WERI-Rb-1 (cell line): ENCODE measurements around the gene ACVR2B.
"Not testable (repeated sequence)": the region's sequence is repeated elsewhere in the genome, so short reads cannot be mapped to it uniquely, and the experiment has no call there.

Source experiments
- DNase-seq: peaks from one replicate; pipeline ENCODE4 v3.0.0-alpha.2; 2020
- H3K27ac ChIP-seq: fragments of 250-450 bp; sonication (Bioruptor Pico); 2 replicates; pipeline ENCODE4 v1.5.1; 2020; ENCODE audit warnings: mild to moderate bottlenecking, moderate library complexity
- H3K27me3 ChIP-seq: fragments of 250-450 bp; sonication (Bioruptor Pico); 2 replicates; pipeline ENCODE4 v1.5.1; 2021; ENCODE audit warnings: mild to moderate bottlenecking, low read depth, moderate library complexity; ENCODE audit not compliant: insufficient read depth, severe bottlenecking
- H3K36me3 ChIP-seq: fragments of 250-450 bp; sonication (Bioruptor Pico); 2 replicates; pipeline ENCODE4 v1.5.1; 2020; ENCODE audit warnings: mild to moderate bottlenecking, moderate library complexity
- H3K4me3 ChIP-seq: 2 replicates; pipeline ENCODE4 v1.5.1; 2011; ENCODE audit warnings: low read depth, mild to moderate bottlenecking, control low read depth, low read length
- H3K9me3 ChIP-seq: fragments of 250-450 bp; sonication (Bioruptor Pico); 2 replicates; pipeline ENCODE4 v1.5.1; 2021; ENCODE audit warnings: mild to moderate bottlenecking, moderate library complexity; ENCODE audit not compliant: severe bottlenecking
- CTCF ChIP-seq: IDR thresholded peaks from 2 replicates; pipeline ENCODE4 v1.5.1; 2011; ENCODE audit warnings: low read depth, mild to moderate bottlenecking, control low read depth, inconsistent platforms, low read length

ACVR2B gene

GRCh38 chr3:38453075-38453912 lies at the start of gene ACVR2B:
ACVR2B (plus strand) TSS chr3:38453890; CDS start chr3:38454323, 433 bp downstream.
- H3K36me3 ChIP-seq, result peaks cover 4% of the 10 kb centered on the region; the same call in 1 of the 2 replicates
- peak within 1 kb of the TSS; percentile 87 for H3K4me3 ChIP-seq
- H3K27me3 ChIP-seq, result no peaks in the 10 kb centered on the region
- peak; percentile 90 for DNase-seq
- TF ChIP-seq CTCF, result no peak
- no peaks in the 10 kb centered on the region for H3K9me3 ChIP-seq
- peak within 1 kb of the TSS; percentile 97 for H3K27ac ChIP-seq

GRCh38 chr3:38404286-38404685 lies 49.4 kb upstream of the ACVR2B start:
- TF ChIP-seq CTCF, result no peak
- Histone ChIP-seq H3K27me3 (no peaks in the 10 kb centered on the region), H3K27ac (no peak overlapping the region), H3K36me3 (peaks cover 39% of the 10 kb centered on the region), H3K4me3 (no peak overlapping the region), H3K9me3 (peaks cover 3% of the 10 kb centered on the region)
- DNase-seq, result no peak

GRCh38 chr3:38411591-38411990 lies 42.1 kb upstream of the ACVR2B start:
- DNase-seq, result no peak
- no peaks in the 10 kb centered on the region for H3K9me3 ChIP-seq
- no peak overlapping the region for H3K4me3 ChIP-seq
- no peaks in the 10 kb centered on the region for H3K27me3 ChIP-seq
- H3K27ac ChIP-seq, result no peak overlapping the region
- no peak for TF ChIP-seq CTCF
- no peaks in the 10 kb centered on the region for H3K36me3 ChIP-seq

GRCh38 chr3:38420758-38421157 lies 32.9 kb upstream of the ACVR2B start:
- not testable (repeated sequence) for DNase-seq, H3K27ac ChIP-seq, H3K27me3 ChIP-seq, H3K9me3 ChIP-seq, H3K36me3 ChIP-seq, H3K4me3 ChIP-seq

GRCh38 chr3:38421679-38422336 lies 31.9 kb upstream of the ACVR2B start:
- Histone ChIP-seq H3K9me3 (no peaks in the 10 kb centered on the region), H3K27ac (no peak overlapping the region), H3K4me3 (no peak overlapping the region), H3K27me3 (no peaks in the 10 kb centered on the region), H3K36me3 (no peaks in the 10 kb centered on the region)
- DNase-seq, result no peak
- TF ChIP-seq CTCF, result no peak

GRCh38 chr3:38426798-38427426 lies 26.8 kb upstream of the ACVR2B start:
- peak; percentile 53 for DNase-seq
- H3K4me3 ChIP-seq, H3K27ac ChIP-seq, H3K9me3 ChIP-seq, H3K27me3 ChIP-seq, H3K36me3 ChIP-seq: not testable (repeated sequence)

GRCh38 chr3:38432871-38433658 lies 20.6 kb upstream of the ACVR2B start:
- H3K27ac ChIP-seq, H3K36me3 ChIP-seq, H3K4me3 ChIP-seq, DNase-seq, H3K27me3 ChIP-seq: not testable (repeated sequence)
- peaks cover 45% of the 10 kb centered on the region for H3K9me3 ChIP-seq

- H3K4me3 ChIP-seq, H3K27me3 ChIP-seq, H3K27ac ChIP-seq, H3K36me3 ChIP-seq, DNase-seq: not testable (repeated sequence)
- H3K9me3 ChIP-seq, result peaks cover 48% of the 10 kb centered on the region
Observed at GRCh38 chr3:38433661-38434060, 20.0 kb upstream of the ACVR2B start.

- not testable (repeated sequence) for H3K27me3 ChIP-seq, H3K27ac ChIP-seq, DNase-seq, H3K36me3 ChIP-seq, H3K4me3 ChIP-seq
- H3K9me3 ChIP-seq, result peaks cover 32% of the 10 kb centered on the region
Observed at GRCh38 chr3:38438436-38439069, 15.1 kb upstream of the ACVR2B start.
